H9 (cell line): ENCODE results near the gene TMEM163. TPM values are rescaled to one million over a fixed set of nuclear protein-coding genes. Genes with fewer than 3 reads are reported as not detected.

Experiments used
- DNase-seq: peaks from one replicate; pipeline ENCODE4 v3.0.0-alpha.2; 2017
- H2AFZ ChIP-seq: one replicate; pipeline ENCODE4 v1.6.1; 2013; ENCODE audit warnings: mild to moderate bottlenecking, low read length, control low read depth, moderate library complexity
- H2AK5ac ChIP-seq: 2 replicates; pipeline ENCODE4 v1.6.1; 2013; ENCODE audit warnings: low read length, control low read depth, mixed read lengths; ENCODE audit not compliant: insufficient read length
- H2BK120ac ChIP-seq: one replicate; pipeline ENCODE4 v1.6.1; 2013; ENCODE audit warnings: low read depth, mild to moderate bottlenecking, low read length, control low read depth, inconsistent platforms; ENCODE audit not compliant: poor library complexity, severe bottlenecking
- H2BK12ac ChIP-seq: 2 replicates; pipeline ENCODE4 v1.6.1; 2013; ENCODE audit warnings: low read length, control low read depth, mixed read lengths, low read depth; ENCODE audit not compliant: insufficient read length
- H2BK15ac ChIP-seq: 2 replicates; pipeline ENCODE4 v1.6.1; 2013; ENCODE audit warnings: low read depth, low read length, control low read depth
- H2BK20ac ChIP-seq: one replicate; pipeline ENCODE4 v1.6.1; 2013; ENCODE audit warnings: low read depth, mild to moderate bottlenecking, low read length, control low read depth, inconsistent platforms; ENCODE audit not compliant: poor library complexity, severe bottlenecking
- H2BK5ac ChIP-seq: 2 replicates; pipeline ENCODE4 v1.6.1; 2013; ENCODE audit warnings: low read length, control low read depth, mixed read lengths; ENCODE audit not compliant: insufficient read length
- H3K14ac ChIP-seq: 2 replicates; pipeline ENCODE4 v1.6.1; 2013; ENCODE audit warnings: low read length, control low read depth; ENCODE audit not compliant: insufficient read depth
- H3K18ac ChIP-seq: 2 replicates; pipeline ENCODE4 v1.6.1; 2013; ENCODE audit warnings: low read depth, mild to moderate bottlenecking, mixed read lengths, low read length, control low read depth; ENCODE audit not compliant: insufficient read length
- H3K23ac ChIP-seq: 2 replicates; pipeline ENCODE4 v1.6.1; 2013; ENCODE audit warnings: low read length, control low read depth, mixed read lengths, low read depth; ENCODE audit not compliant: insufficient read length
- H3K23me2 ChIP-seq: 2 replicates; pipeline ENCODE4 v1.6.1; 2013; ENCODE audit warnings: low read depth, mild to moderate bottlenecking, mixed read lengths, low read length, control low read depth; ENCODE audit not compliant: insufficient read length, poor library complexity, severe bottlenecking
- H3K27ac ChIP-seq: 2 replicates; pipeline ENCODE4 v1.5.1; 2013; ENCODE audit warnings: low read length, control low read depth, mixed read lengths, low read depth; ENCODE audit not compliant: insufficient read length
- H3K27me3 ChIP-seq: 2 replicates; pipeline ENCODE4 v1.6.1; 2013; ENCODE audit warnings: low read length, control low read depth, inconsistent platforms; ENCODE audit not compliant: insufficient read depth
- H3K4ac ChIP-seq: 2 replicates; pipeline ENCODE4 v1.6.1; 2013; ENCODE audit warnings: low read depth, mild to moderate bottlenecking, control low read depth, inconsistent platforms, low read length, moderate library complexity
- H3K4me1 ChIP-seq: 2 replicates; pipeline ENCODE4 v1.6.1; 2013; ENCODE audit warnings: low read length, control low read depth, inconsistent platforms; ENCODE audit not compliant: insufficient read depth
- H3K4me2 ChIP-seq: 2 replicates; pipeline ENCODE4 v1.6.1; 2013; ENCODE audit warnings: low read length, control low read depth, mixed read lengths; ENCODE audit not compliant: insufficient read length, insufficient read depth
- H3K56ac ChIP-seq: 2 replicates; pipeline ENCODE4 v1.6.1; 2013; ENCODE audit warnings: low read depth, mild to moderate bottlenecking, mixed read lengths, low read length, control low read depth; ENCODE audit not compliant: insufficient read length
- H3K79me1 ChIP-seq: 2 replicates; pipeline ENCODE4 v1.6.1; 2013; ENCODE audit warnings: low read depth, mild to moderate bottlenecking, moderate library complexity, low read length, control low read depth, inconsistent platforms; ENCODE audit not compliant: insufficient read depth, poor library complexity, severe bottlenecking
- H3K79me2 ChIP-seq: 2 replicates; pipeline ENCODE4 v1.6.1; 2013; ENCODE audit warnings: low read length, control low read depth, inconsistent platforms; ENCODE audit not compliant: insufficient read depth
- H3K9ac ChIP-seq: 2 replicates; pipeline ENCODE4 v1.6.1; 2013; ENCODE audit warnings: low read length, control low read depth, mixed read lengths; ENCODE audit not compliant: insufficient read length; ENCODE audit errors: extremely low read depth
- H3K9me3 ChIP-seq: one replicate; pipeline ENCODE4 v1.6.1; 2013; ENCODE audit warnings: low read depth, low read length, inconsistent platforms; ENCODE audit not compliant: control insufficient read depth
- H3T11ph ChIP-seq: one replicate; pipeline ENCODE4 v1.6.1; 2013; ENCODE audit warnings: mild to moderate bottlenecking, low read length, control low read depth, inconsistent platforms
- H4K20me1 ChIP-seq: one replicate; pipeline ENCODE4 v1.6.1; 2013; ENCODE audit not compliant: control insufficient read depth, insufficient read length, insufficient read depth
- H4K5ac ChIP-seq: 2 replicates; pipeline ENCODE4 v1.6.1; 2013; ENCODE audit warnings: low read depth, mild to moderate bottlenecking, mixed read lengths, low read length, control low read depth; ENCODE audit not compliant: insufficient read length
- H4K8ac ChIP-seq: replicated peaks from 2 replicates; pipeline ENCODE4 v1.6.1; 2013; ENCODE audit warnings: low read length, control low read depth, mixed read lengths, low read depth; ENCODE audit not compliant: insufficient read length
- H4K91ac ChIP-seq: 2 replicates; pipeline ENCODE4 v1.6.1; 2013; ENCODE audit warnings: low read depth, mild to moderate bottlenecking, moderate library complexity, mixed read lengths, low read length, control low read depth; ENCODE audit not compliant: insufficient read length
- H3K27ac Mint-ChIP-seq, 3 experiments: 2 replicates in 2 of 3; 3 replicates in 1 of 3; pipeline ENCODE4 v1.8.0; 2020 to 2021; ENCODE audit warnings: mixed read lengths in 3 of 3, mild to moderate bottlenecking in 1 of 3, moderate library complexity in 1 of 3
- H3K27me3 Mint-ChIP-seq: 2 replicates; pipeline ENCODE4 v1.8.0; 2021; ENCODE audit warnings: low read depth, mild to moderate bottlenecking, moderate library complexity, mixed read lengths
- H3K36me3 Mint-ChIP-seq, 3 experiments: 2 replicates in 2 of 3; 3 replicates in 1 of 3; pipeline ENCODE4 v1.8.0; 2020 to 2021; ENCODE audit warnings: low read depth in 3 of 3, mixed read lengths in 3 of 3; ENCODE audit not compliant: insufficient read depth in 1 of 3
- H3K4me1 Mint-ChIP-seq, 2 experiments: 2 replicates each; pipeline ENCODE4 v1.8.0; 2020; ENCODE audit warnings: mixed read lengths in 2 of 2
- H3K4me3 Mint-ChIP-seq, 2 experiments: 2 replicates in 1 of 2; 3 replicates in 1 of 2; pipeline ENCODE4 v1.8.0; 2020 to 2021; ENCODE audit warnings: mild to moderate bottlenecking in 2 of 2, mixed read lengths in 2 of 2, moderate library complexity in 1 of 2
- H3K9me3 Mint-ChIP-seq, 2 experiments: 2 replicates in 1 of 2; 3 replicates in 1 of 2; pipeline ENCODE4 v1.8.0; 2020; ENCODE audit warnings: mild to moderate bottlenecking in 2 of 2, mixed read lengths in 2 of 2, moderate library complexity in 1 of 2
- CTCF ChIP-seq: fragments of 200-600 bp; sonication (generic); conservative IDR thresholded peaks from 3 replicates; pipeline ENCODE4 v1.8.0; 2021; ENCODE audit warnings: antibody characterized with exemption, mild to moderate bottlenecking
- WGBS: extraction: QIAGEN DNeasy Blood & Tissue Kit; methylation state at CpG from one replicate; pipeline ENCODE4 v1.1.7; 2013; ENCODE audit warnings: missing lambda C conversion rate, low lambda C conversion rate, mixed read lengths; ENCODE audit not compliant: insufficient read length; ENCODE audit errors: extremely low coverage; 5-methylcytosine and 5-hydroxymethylcytosine counted together
- total RNA-seq: library from RNA; stranded (reverse); gene quantifications from 2 replicates; pipeline ENCODE4 v1.2.1, GENCODE V29; 2021

Gene TMEM163
- total RNA-seq, 1 experiment from 2014 or later = 0.39 TPM

GRCh38 chr2:134745546-134745945, 26.7 kb upstream of the TMEM163 start:
- Histone ChIP-seq H3K4ac (no peak overlapping the region), H2BK20ac (no peak overlapping the region), H4K91ac (no peak overlapping the region), H2BK120ac (no peak overlapping the region), H2BK12ac (no peak overlapping the region), H3T11ph (no peak overlapping the region), H2AFZ (no peak overlapping the region), H3K18ac (no peak overlapping the region), H3K4me2 (no peak overlapping the region), H3K56ac (no peak overlapping the region), H3K27me3 (no peaks in the 10 kb centered on the region), H4K8ac (no peak overlapping the region), H3K23ac (no peak overlapping the region), H3K9me3 (no peaks in the 10 kb centered on the region), H3K79me1 (no peaks in the 10 kb centered on the region), H2BK15ac (no peak overlapping the region), H3K27ac (no peak overlapping the region), H2BK5ac (no peak overlapping the region), H3K23me2 (no peaks in the 10 kb centered on the region), H2AK5ac (no peak overlapping the region), H3K9ac (no peak overlapping the region), H4K20me1 (no peaks in the 10 kb centered on the region), H3K14ac (no peak overlapping the region), H3K79me2 (no peaks in the 10 kb centered on the region), H4K5ac (no peak overlapping the region), H3K4me1 (no peaks in the 10 kb centered on the region)
- WGBS = no CpG with 5 or more reads among the region's 4 CpGs
- no peak for DNase-seq
- Mint-ChIP-seq H3K4me1 (0 out of 4 replicates have a peak, but pooled peaks cover 0 to 2% of the 10 kb centered on the region in 2 experiments), H3K4me3 (no peak overlapping the region), H3K36me3 (no peaks in the 10 kb centered on the region; a peak in 1 of 7 replicates), H3K27ac (no peak overlapping the region), H3K9me3 (no peaks in the 10 kb centered on the region; a peak in 1 of 5 replicates), H3K27me3 (peaks cover 31% of the 10 kb centered on the region)
- no peak for TF ChIP-seq CTCF
